RWPE2 (cell line): ENCODE measurements around the gene LORICRIN.
"Not testable (repeated sequence)": the region's sequence is repeated elsewhere in the genome, so short reads cannot be mapped to it uniquely, and the experiment has no call there.

Source experiments
- ATAC-seq: fragments of 200-7000 bp; cut with Tn5 transposase; 3 replicates; pipeline ENCODE4 v1.9.1; 2021; ENCODE audit warnings: low read depth
- DNase-seq: peaks from one replicate; pipeline ENCODE4 v3.0.0-alpha.2; 2020; ENCODE audit warnings: low spot score
- H3K27ac ChIP-seq: fragments of 450-650 bp; 2 replicates; pipeline ENCODE4 v1.5.1; 2017; ENCODE audit warnings: mild to moderate bottlenecking; ENCODE audit not compliant: poor library complexity, severe bottlenecking
- H3K27me3 ChIP-seq: fragments of 250-450 bp; sonication (Bioruptor Pico); 2 replicates; pipeline ENCODE4 v1.5.1; 2021; ENCODE audit warnings: mild to moderate bottlenecking, moderate library complexity; ENCODE audit not compliant: insufficient read depth, poor library complexity, severe bottlenecking
- H3K36me3 ChIP-seq: fragments of 250-450 bp; sonication (Bioruptor Pico); 2 replicates; pipeline ENCODE4 v1.5.1; 2020; ENCODE audit warnings: low read depth, mild to moderate bottlenecking, moderate library complexity
- H3K4me1 ChIP-seq: fragments of 250-450 bp; sonication (Bioruptor Pico); 2 replicates; pipeline ENCODE4 v1.5.1; 2021; ENCODE audit warnings: mild to moderate bottlenecking, moderate library complexity; ENCODE audit not compliant: insufficient read depth, poor library complexity, severe bottlenecking
- H3K4me3 ChIP-seq: fragments of 250-450 bp; sonication (Bioruptor Pico); 2 replicates; pipeline ENCODE4 v1.5.1; 2021; ENCODE audit warnings: mild to moderate bottlenecking, moderate library complexity; ENCODE audit not compliant: severe bottlenecking
- H3K9me3 ChIP-seq: fragments of 250-450 bp; sonication (Bioruptor Pico); 2 replicates; pipeline ENCODE4 v1.5.1; 2021; ENCODE audit warnings: mild to moderate bottlenecking, moderate library complexity; ENCODE audit not compliant: severe bottlenecking
- CTCF ChIP-seq: fragments of 450-650 bp; IDR thresholded peaks from one replicate; pipeline ENCODE4 v1.5.1; 2017; ENCODE audit warnings: mild to moderate bottlenecking, moderate library complexity; ENCODE audit not compliant: poor library complexity, severe bottlenecking

The LORICRIN gene

GRCh38 chr1:153228491-153228890 lies 31.0 kb upstream of the LORICRIN start:
- TF ChIP-seq CTCF, result no peak
- Histone ChIP-seq H3K27ac (no peak overlapping the region), H3K4me3 (no peak overlapping the region), H3K36me3 (no peaks in the 10 kb centered on the region), H3K4me1 (no peaks in the 10 kb centered on the region), H3K27me3 (peaks cover 4% of the 10 kb centered on the region), H3K9me3 (no peaks in the 10 kb centered on the region)
- DNase-seq (no peak), ATAC-seq (no peak)

GRCh38 chr1:153229076-153229829 lies 30.2 kb upstream of the LORICRIN start:
- peak; percentile 31; the same call in 1 of the 3 replicates for ATAC-seq
- not testable (repeated sequence) for H3K36me3 ChIP-seq, H3K4me3 ChIP-seq, H3K27ac ChIP-seq, H3K9me3 ChIP-seq, H3K27me3 ChIP-seq, DNase-seq, H3K4me1 ChIP-seq
- TF ChIP-seq CTCF, result peak; percentile 52

GRCh38 chr1:153231363-153231762 lies 28.1 kb upstream of the LORICRIN start:
- no peak for TF ChIP-seq CTCF
- no peak for DNase-seq
- H3K36me3 ChIP-seq, result no peaks in the 10 kb centered on the region
- no peak for ATAC-seq
- peaks cover 4% of the 10 kb centered on the region for H3K27me3 ChIP-seq
- no peak overlapping the region for H3K27ac ChIP-seq
- H3K4me1 ChIP-seq, result no peaks in the 10 kb centered on the region
- H3K4me3 ChIP-seq, result no peak overlapping the region
- H3K9me3 ChIP-seq, result no peaks in the 10 kb centered on the region

- TF ChIP-seq CTCF, result no peak
- Histone ChIP-seq H3K27me3 (peaks cover 4% of the 10 kb centered on the region), H3K27ac (no peak overlapping the region), H3K36me3 (no peaks in the 10 kb centered on the region), H3K4me1 (no peaks in the 10 kb centered on the region), H3K9me3 (no peaks in the 10 kb centered on the region), H3K4me3 (no peak overlapping the region)
- DNase-seq (no peak), ATAC-seq (no peak)
These were observed 27.7 kb upstream of the LORICRIN start for GRCh38 chr1:153231785-153232184.

- TF ChIP-seq CTCF, result no peak
- H3K9me3 ChIP-seq, result no peaks in the 10 kb centered on the region
- no peaks in the 10 kb centered on the region for H3K36me3 ChIP-seq
- H3K4me1 ChIP-seq, result no peaks in the 10 kb centered on the region
- ATAC-seq (no peak), DNase-seq (no peak)
- H3K27ac ChIP-seq, result no peak overlapping the region
- peaks cover 1% of the 10 kb centered on the region for H3K27me3 ChIP-seq
- no peak overlapping the region for H3K4me3 ChIP-seq
These were observed 26.9 kb upstream of the LORICRIN start for GRCh38 chr1:153232553-153232952.
